Glomerular visceral epithelial cell (primary cell): ENCODE measurements around the gene PIR.

Source experiments
- DNase-seq: peaks from one replicate; pipeline ENCODE4 v3.0.0-alpha.2; 2016; ENCODE audit errors: extremely low spot score

PIR gene

DNA sequence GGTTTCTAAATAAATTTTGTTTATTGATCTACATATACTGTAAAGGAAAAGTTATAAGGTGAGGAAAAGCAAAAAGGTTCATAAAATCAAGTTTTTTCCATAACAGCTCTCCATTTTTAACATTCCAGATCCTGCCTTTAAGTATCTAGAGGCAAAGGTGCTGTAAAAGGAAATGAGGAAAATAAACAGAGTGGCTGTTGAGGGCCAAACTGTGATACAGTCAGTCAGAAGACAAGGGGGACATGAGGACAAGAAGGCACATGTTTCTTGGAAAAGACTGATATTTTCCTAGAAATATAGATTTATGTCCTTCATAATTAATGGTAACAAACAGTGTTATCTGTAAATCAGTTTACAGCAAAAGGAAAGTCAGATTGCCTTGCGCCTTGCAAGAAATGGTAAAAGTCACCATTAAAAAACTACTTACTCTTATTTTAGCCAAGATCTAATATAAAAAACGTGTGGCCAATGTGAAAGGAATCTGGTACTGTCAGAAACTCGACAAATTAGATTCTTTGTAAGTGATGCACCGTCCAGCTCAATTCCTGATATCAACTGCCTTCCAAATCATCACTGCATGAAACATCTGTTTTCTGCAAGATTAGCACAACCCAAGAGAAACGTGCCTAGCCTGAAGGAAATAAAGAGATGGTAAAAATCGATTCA lies 75.0 kb downstream of the PIR start:
- DNase-seq, result no peak

DNA sequence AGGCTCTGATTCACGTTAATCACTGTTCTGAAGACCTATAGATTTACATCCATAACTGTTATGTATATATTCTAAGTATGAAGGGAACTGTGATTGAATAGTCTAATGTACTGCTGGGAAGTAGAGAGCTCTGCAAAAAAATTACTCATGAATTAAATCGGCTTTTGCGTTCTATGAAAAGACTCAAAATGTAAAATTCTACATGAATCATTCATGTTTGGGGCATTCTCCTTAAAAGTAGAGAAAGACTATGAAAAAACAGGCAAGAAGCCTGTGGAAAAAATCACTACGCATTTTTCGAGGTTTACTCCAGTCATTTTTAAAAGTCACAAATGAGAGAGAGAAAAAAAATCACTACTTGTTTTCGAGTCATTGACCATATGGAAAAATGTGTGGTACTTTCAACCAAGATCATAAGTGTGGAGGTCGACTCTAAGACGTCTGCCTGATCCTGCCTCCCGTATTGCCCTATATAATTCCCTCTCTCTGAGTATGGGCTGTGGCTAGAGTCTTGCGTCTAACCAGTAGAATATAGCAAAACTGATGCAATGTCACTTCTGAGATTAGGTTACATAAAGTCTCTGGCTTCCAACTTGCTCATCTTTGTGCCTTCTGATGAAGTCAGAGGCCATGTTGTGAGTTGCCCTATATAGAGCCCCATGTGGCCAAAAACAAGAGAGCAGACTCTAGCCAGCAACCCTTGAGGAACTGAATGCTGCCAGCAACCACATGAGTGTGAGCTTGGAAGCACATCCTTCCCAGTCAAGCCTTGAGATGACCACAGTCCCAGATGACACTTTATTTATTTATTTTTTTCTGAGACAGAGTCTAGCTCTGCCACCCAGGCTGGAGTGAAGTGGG lies 76.8 kb downstream of the PIR start:
- DNase-seq, result no peak

DNA sequence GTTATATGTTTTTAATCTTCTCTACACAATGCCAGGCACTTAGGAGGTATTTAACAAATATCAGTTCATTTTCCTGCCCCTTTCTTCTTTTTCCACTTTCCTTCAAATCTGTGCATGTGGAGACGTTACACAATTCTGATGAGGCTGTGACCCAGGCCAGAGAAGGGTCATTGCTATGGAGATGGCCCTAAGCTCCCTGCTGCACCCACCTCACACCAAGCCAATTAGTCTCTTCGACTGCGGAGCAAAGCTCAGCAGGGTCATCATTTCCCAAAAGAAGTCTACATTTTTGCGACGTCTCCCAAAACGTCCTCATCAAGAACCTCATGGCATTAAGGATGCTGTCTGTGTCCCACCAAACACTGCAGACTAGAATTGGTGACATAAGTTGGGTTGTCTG lies 80.0 kb downstream of the PIR start:
- DNase-seq, result no peak

DNA sequence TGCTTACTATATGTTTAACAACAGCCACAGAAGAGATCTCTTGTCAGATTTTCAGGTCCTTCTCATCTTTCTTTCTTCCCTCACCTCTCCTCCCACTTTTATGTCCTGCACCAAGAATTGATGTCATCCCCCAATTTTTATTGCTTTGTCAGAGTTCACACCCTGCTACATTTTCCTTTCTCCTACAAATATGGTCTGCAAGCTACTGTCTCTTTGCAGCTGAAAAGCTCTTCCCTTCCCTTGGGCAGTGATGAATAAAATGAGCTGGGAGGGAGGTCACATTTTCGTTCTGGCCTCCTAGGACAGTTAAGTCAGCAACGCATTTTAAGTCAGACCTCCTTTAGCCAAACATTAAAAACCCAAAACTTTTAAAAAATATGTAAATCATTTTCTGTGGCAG lies 82.2 kb downstream of the PIR start:
- no peak for DNase-seq

DNA sequence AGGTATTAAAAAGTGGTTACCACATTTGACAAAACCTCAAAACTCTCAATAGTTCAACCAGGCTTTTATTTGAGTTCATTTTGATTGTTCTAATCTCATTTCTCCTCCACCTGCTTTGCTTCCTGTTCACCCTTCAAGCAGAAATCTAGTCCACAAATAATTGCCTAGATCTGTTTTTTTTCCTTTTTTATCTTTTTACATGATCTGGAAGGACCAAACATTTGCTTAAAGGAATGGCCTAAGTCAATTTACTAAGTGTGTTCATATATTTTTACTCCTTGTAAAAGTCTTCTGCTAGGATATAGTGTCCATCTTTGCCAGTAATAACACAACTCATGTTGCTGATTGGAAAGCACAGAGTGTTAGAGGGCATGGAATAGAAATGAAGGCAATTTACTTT lies 82.7 kb downstream of the PIR start:
- no peak for DNase-seq

DNA sequence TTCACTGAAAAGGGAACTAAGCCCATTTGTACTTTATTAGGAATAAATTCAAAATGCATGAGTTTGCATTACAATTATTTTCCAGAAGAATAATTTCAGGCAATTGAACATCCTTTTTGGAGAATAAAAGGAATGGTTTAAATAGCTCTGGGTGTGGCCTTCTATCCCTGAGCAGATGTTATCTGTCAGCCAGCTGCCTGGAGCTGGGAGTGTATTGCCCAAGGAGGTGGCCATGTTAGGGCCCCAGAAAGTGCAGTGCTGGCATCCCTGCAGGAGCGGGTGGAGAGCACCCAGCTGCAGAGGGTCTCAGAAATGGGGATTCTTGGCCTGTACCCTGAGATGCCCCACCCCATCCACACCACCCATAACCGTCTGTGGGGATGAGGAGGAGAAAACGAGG lies 87.3 kb downstream of the PIR start:
- no peak for DNase-seq

DNA sequence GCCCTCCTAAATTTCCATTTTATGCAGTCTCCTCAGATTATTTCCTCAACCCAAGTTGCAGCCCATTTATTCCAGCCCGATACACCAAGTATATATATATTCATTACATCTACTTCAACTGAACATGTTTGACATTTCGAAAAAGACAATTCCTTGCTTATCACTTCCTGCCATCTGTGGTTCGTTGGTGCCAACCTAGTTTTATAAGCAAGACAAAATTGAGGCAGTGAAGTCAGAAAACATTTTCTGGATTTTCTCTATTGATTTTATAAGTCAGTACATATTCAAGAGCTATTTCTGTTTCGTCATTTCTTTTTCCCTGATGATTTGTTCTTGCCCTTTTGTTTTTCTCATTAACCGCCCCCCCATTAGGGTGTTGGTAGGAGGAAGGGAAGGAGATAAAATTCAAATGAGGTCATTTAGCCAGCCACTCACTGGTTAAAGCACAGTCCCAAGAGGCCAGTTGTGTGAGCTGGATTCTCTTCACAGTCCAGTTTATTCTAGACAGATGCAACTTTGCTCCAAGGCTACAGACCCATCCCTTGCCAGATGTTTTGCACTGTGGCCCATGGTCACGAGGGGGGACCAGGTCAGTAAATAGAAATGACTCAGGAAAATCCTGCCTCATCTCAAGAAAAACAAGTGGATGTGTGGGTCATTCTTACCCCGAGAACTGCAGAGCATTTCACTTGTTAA lies 88.6 kb downstream of the PIR start:
- no peak for DNase-seq

DNA sequence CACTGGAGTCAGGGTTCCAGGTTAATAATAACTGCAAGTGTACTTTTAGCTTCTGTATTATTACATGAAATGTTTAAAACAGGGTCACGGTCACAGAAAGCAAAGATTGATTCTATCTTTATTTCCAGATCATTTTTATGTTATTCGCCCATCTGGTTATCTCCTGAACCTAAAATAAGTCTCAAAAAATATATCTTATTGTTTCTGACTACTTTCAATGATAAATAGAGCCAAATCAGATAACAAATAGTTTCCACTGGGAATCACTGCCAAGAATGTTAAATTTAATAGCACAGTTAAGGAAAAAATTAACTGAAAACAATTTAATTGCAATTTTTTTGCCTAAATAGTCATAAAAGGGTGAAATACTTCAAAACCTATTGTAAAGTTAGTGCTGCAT lies 91.8 kb downstream of the PIR start:
- DNase-seq, result no peak

DNA sequence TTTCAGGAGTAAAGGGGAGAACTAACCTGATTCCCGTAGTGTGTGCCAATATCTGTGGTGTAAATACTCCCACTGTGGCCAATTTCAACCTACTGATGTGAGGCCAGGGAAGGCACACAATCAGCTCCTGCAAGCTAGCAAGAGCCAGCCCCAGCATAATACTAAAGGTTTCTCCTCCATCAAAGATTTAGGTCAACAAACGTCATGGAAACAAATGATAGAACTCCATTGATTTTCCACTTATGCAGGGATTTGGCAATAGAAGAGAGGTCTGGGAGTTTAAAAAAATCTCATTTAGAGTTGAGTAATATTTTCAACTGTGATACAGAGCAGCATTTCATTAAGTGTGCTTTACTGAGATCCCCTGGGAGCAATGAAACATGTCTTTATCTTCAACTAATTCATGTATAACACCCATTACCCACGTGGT lies 93.2 kb downstream of the PIR start:
- no peak for DNase-seq

DNA sequence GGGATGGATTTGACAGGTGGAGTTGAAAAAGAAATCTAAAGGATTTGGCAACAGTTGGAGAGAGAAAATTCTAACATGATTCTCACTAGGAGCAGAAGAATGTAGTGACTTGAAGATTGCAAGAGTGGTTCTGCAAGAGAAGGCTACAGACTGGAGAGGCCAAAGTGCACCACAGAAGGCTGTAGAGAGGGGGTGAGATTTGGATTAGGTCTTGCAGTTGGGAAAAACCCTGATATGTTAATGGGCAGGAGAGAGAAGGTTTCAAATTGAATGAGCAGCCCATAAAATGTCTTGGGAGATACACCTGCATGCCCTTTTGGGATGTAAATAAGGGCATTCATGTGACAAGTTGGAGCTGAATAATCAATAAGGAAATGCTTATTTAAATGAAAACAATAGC lies 94.3 kb downstream of the PIR start:
- no peak for DNase-seq

DNA sequence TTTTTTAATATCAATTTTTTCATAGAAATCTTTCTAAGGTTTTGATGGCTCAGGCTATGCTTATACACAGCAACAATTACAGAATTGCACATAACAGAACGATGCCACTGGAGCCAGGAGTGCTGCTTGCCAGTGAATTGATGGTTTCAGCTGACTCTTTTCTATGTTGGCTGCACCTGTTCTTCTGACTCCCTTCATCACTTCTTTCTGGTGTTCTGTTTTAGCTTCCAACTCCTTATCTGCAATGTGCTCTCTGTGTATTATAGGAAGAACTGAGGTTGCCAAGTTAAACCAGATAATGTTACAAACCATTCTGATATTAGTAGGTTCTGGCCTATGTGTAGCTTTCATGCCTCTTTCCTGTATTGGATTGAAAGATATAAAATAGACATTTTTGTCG lies 97.3 kb downstream of the PIR start:
- no peak for DNase-seq

DNA sequence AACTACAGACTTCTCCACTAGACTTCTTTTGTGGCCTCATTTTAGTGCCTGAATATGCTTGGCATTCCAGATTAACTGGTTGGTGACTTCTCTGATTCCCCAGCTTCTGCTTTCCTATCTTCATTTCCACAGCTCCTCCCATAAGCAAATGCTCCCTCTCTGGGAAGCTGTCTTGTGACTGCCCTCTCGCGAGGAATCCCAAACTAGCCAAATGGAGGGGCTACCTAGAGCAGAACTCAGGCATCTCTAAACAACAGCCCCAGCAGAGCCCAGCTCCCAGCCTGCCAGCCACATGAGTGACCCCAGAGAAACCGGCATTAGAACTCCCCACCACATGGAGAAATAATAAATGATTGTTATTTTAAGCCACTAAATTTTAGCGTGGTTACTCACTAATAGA lies 101.3 kb downstream of the PIR start:
- DNase-seq, result no peak

DNA sequence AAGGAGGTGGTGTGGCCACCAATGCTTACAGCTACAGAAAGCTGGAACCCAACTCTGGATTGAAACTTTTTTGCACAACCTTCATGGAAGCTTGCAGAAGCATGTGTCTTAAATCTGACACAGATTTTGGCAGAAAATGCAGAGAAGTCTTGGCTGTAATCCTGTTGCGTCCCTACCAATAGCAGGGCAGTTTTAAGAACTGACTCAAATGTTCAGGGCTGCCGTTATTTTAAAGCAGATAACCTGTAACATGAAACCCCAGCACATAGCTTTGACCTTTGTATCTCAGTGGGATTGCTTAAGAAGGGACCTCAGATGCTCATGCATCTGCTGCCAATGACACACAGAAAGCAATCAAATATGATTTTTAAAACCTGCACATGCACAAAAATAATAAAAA lies 108.8 kb downstream of the PIR start, which contains the start of gene VEGFD:
Gene VEGFD, minus strand, starts transcription at position 110 of the 400 bp plus-strand sequence. CDS start 467 bp downstream, outside the sequence.
- DNase-seq, result no peak

DNA sequence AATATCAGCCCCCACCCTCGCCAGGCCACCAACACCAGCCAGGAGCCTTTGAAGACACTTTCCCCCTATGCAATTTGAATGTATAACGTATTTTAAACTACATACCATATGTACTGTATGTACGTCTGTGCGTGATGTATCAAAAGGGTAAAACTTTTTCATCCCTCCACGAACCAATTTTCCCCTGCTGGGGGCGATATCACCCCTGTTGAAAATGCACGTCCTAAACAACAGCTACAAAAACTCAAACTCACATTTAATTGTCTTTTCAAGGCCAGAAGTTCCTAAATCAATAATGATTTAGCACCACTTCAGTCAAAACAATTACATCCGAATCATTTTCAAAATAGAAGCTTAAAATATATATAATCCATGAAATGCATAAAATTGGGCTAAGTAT lies 110.3 kb downstream of the PIR start:
- DNase-seq, result no peak

DNA sequence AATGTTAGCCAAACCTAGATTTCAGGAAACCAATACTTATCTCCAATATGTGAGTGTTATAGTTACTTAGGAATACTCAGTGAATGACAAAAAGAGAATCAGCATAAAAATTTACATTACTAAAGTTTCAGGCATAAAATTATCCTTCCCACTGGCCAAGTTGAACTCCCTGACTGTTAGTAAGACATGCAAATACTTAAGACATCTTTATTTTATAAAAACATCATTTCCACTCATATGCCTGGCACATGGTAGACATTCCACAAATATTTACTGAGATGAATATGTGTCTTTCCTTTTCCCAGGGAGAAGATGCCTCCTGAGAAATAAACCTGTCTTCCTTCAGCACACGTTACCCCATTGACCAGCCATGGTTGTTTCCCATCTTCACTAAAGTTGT lies 116.2 kb downstream of the PIR start:
- no peak for DNase-seq

DNA sequence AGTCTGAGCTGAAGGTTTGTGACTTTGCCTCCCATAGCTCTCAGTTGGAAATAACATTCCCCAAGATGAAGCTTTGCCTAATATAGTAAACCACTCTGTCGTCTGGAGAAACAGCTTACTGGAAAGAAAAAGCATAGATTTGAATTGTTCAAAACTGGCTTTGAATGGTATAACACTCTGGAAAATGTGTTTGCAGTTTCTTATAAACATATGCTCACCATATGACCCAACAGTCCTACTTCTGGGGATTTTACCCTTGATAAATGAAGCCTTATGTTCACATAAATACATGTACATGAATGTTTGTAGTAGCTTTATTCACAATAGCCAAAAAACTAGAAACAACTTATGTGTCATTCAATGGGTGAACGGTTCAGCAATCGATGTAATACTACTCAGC lies 119.2 kb downstream of the PIR start:
- DNase-seq, result no peak

DNA sequence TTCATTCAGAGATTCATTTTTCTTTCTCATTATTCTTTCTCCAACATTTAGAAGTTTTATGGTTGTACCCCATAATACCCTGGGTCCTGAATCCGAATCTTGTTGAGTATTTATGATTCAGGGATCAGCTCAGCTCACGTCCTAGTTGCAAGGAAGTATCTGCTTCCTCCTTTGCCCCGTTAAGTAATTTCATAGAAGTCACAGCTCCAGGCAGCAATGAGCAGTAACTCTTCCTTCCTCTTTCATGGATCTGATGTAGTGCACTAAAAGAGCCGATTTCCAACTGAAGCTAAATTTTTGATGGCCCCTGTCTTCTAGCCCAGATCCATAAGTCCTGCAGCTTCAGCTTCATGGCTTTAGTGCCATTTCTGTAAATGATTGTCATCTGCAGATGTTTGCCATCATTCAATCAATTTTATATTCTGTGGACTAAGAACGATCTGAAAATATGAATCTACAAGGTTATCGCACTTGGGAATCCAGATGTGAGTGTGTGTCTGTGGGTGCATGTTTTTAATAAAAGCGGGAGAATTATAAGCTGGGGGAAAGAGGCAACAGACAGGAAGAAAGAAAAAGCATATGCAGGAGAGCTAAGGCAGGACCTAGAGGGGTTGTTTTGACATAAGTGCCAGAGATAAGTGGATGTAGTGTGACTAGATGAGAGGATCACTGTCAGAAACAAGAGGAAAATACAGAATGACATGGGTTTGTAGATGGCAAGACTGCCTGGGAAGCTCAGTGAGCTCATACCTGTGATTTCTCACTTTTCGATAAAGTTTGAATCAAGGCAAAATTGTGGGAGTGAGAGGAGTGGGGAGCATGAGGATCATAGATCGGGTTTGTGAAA lies 126.4 kb downstream of the PIR start:
- DNase-seq, result no peak

DNA sequence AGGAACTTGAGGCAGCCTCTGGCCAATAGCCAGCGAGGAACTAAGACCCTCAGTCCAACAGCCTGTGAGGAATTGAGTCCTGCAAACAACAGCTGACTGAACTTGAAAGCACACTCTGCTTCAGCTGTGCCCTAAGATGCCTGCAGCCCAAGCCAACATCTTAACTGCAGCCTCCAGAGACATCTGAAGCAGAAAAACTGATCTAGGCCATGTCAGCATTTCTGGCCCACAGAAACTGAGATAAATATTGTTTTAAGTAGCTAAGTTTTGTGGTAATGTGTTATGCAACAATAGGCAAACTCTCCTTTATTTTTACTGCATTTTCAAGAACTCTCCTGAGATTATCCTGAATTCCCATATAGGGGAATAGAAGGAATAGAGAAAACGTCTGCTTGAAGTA lies 133.4 kb downstream of the PIR start:
- DNase-seq, result no peak

DNA sequence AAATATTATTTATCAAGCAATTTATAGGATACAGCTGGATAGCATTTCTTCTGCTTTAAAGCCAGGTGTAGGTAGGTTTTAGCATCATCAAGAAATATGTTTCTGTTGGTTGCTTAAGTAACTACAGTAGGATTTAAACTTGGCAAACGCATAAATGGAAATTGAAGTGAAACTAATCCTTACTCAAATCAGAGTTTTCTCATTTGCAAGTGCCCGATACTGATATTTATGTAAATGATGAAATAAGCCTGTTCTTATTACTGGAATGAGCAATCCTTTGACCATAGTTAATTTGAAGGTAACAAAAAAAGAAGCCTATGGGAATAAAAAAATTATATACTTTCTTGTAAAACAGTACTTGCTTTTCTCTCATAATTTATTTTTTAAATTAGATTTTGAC lies 134.6 kb downstream of the PIR start:
- no peak for DNase-seq

DNA sequence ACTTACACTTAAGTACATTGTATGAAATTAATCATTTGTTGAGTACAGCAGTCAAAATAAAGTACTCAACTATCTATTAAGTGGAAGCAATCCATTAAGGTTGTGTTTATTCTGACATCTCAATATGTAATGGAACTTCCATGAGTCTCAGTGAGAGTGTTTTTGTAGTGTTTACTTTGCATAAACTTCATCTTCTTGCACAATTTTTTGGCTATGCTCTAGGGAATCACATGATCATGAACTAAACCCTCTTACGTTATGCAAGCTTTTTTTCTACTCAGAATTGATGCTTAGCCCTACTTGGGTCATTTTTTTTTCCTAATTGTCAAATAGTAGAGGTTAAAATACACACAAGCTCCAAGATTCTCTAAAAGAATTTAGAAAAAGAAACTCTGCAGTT lies 136.7 kb downstream of the PIR start:
- DNase-seq, result no peak

DNA sequence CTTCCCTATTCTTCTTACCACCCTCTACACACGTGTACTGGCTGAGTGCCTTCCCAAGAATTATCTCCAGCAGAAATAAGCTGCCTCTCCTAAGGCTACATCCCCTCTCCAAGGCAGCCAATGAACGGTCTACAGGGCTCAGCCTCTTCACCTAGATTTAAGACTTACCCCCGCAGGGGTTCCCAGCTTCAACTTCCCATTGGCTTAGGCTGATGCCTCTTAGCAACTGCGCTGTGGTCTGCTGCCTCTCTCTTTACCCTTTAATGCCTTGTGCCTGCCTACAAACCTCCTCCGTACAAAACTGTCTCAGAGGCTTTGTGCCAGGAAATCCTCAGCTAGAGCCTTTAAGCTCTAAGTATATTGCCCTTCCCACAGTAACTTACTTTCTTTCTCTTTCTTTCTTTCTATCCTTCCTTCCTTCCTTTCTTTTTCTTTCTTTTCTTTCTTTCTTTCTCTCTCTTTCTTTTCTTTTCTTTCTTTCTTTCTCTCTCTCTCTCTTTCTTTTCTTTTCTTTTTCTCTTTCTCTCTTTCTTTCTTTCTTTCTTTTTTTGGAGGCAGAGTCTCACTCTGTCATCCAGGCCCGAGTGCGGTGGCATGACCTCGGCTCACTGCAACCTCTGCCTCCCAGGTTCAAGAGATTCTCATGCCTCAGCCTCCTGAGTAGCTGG lies 142.7 kb downstream of the PIR start:
- no peak for DNase-seq
